Glutamatergic neuron (in vitro differentiated cells): Measurements from ENCODE around the gene DISP2. TPM values are rescaled to one million over a fixed set of nuclear protein-coding genes. Genes with fewer than 3 reads are reported as not detected.

Experiments used
- DNase-seq: peaks from one replicate; pipeline ENCODE4 v3.0.0; 2022
- H3K27ac Mint-ChIP-seq: one replicate; pipeline ENCODE4 v1.8.0; 2020; ENCODE audit warnings: mild to moderate bottlenecking, mixed read lengths, inconsistent platforms; ENCODE audit not compliant: unreplicated experiment
- H3K27me3 Mint-ChIP-seq: one replicate; pipeline ENCODE4 v1.8.0; 2020; ENCODE audit warnings: mild to moderate bottlenecking, moderate library complexity, mixed read lengths, inconsistent platforms; ENCODE audit not compliant: unreplicated experiment
- H3K36me3 Mint-ChIP-seq: one replicate; pipeline ENCODE4 v1.8.0; 2020; ENCODE audit warnings: mild to moderate bottlenecking, mixed read lengths, inconsistent platforms; ENCODE audit not compliant: unreplicated experiment
- H3K4me1 Mint-ChIP-seq: one replicate; pipeline ENCODE4 v1.8.0; 2020; ENCODE audit warnings: mild to moderate bottlenecking, low read depth, mixed read lengths, inconsistent platforms; ENCODE audit not compliant: unreplicated experiment
- H3K4me3 Mint-ChIP-seq: one replicate; pipeline ENCODE4 v1.8.0; 2020; ENCODE audit warnings: mild to moderate bottlenecking, mixed read lengths, inconsistent platforms; ENCODE audit not compliant: unreplicated experiment
- H3K9me3 Mint-ChIP-seq: one replicate; pipeline ENCODE4 v1.8.0; 2020; ENCODE audit warnings: mild to moderate bottlenecking, moderate library complexity, mixed read lengths, inconsistent platforms; ENCODE audit not compliant: unreplicated experiment
- CTCF ChIP-seq: fragments of 200-600 bp; sonication (generic); IDR thresholded peaks from one replicate; pipeline ENCODE4 v1.5.0; 2021; ENCODE audit not compliant: partially characterized antibody, unreplicated experiment
- total RNA-seq: library from RNA; stranded (reverse); fragmentation: NEBNext Ultra II Directional; extraction: Animal tissue kit (Norgen Biotek cat#: 25700); gene quantifications from one replicate; pipeline ENCODE4 v1.2.1, GENCODE V29; 2021; ENCODE audit not compliant: unreplicated experiment

Gene DISP2
- total RNA-seq, 1 donor from 2014 or later, result 44.3 TPM

DNA sequence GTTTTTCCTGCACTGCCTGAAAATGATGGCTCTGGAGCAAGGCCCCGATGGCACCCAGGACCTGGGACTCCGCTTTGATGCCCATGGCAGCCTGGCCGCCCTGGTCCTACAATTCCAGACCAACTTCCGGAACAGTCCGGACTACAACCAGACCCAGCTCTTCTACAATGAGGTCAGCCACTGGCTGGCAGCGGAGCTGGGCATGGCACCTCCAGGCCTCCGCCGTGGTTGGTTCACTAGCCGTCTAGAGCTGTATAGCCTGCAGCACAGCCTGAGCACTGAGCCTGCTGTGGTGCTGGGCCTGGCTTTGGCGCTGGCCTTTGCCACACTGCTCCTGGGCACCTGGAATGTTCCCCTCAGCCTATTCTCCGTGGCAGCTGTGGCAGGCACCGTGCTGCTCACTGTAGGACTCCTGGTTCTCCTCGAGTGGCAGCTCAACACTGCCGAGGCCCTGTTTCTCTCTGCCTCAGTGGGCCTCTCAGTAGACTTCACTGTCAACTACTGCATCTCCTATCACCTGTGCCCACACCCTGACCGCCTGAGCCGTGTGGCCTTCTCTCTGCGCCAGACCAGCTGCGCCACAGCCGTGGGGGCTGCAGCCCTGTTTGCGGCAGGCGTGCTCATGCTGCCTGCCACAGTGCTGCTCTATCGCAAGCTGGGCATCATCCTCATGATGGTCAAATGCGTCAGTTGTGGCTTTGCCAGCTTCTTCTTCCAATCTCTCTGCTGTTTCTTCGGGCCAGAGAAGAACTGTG lies 10.9 kb downstream of the DISP2 start:
- H3K27ac Mint-ChIP-seq, result no peak overlapping the region
- DNase-seq, result no peak
- H3K36me3 Mint-ChIP-seq, result peaks cover 4% of the 10 kb centered on the region
- peaks cover 15% of the 10 kb centered on the region for H3K9me3 Mint-ChIP-seq
- peaks cover 4% of the 10 kb centered on the region for H3K4me1 Mint-ChIP-seq
- H3K4me3 Mint-ChIP-seq, result peak overlapping the region; percentile 82
- TF ChIP-seq CTCF, result no peak
- H3K27me3 Mint-ChIP-seq, result peaks cover 6% of the 10 kb centered on the region

DNA sequence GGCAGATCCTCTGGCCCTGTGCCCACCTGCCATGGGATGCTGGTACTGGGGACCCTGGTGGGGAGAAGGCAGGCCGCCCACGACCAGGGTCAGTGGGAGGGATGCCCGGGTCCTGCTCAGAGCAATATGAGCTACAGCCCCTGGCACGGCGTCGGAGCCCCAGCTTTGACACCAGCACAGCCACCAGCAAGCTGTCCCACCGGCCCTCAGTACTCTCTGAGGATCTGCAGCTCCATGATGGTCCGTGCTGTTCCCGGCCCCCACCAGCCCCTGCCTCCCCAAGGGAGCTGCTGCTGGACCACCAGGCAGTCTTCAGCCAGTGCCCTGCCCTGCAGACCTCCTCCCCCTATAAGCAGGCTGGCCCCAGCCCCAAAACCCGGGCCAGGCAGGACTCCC lies 11.5 kb downstream of the DISP2 start:
- peaks cover 4% of the 10 kb centered on the region for H3K36me3 Mint-ChIP-seq
- H3K4me1 Mint-ChIP-seq, result peaks cover 4% of the 10 kb centered on the region
- peaks cover 15% of the 10 kb centered on the region for H3K9me3 Mint-ChIP-seq
- H3K4me3 Mint-ChIP-seq, result peak overlapping the region; percentile 82
- DNase-seq, result no peak
- H3K27ac Mint-ChIP-seq, result no peak overlapping the region
- H3K27me3 Mint-ChIP-seq, result peaks cover 6% of the 10 kb centered on the region
- no peak for TF ChIP-seq CTCF

GRCh38 chr15:40369971-40370370 lies 12.0 kb downstream of the DISP2 start:
- no peak for TF ChIP-seq CTCF
- DNase-seq, result no peak
- no peak overlapping the region for H3K4me3 Mint-ChIP-seq
- H3K36me3 Mint-ChIP-seq, result peaks cover 4% of the 10 kb centered on the region
- H3K27me3 Mint-ChIP-seq, result peaks cover 6% of the 10 kb centered on the region
- H3K27ac Mint-ChIP-seq, result no peak overlapping the region
- peaks cover 15% of the 10 kb centered on the region for H3K9me3 Mint-ChIP-seq
- H3K4me1 Mint-ChIP-seq, result peaks cover 4% of the 10 kb centered on the region

GRCh38 chr15:40372981-40373380 lies 15.0 kb downstream of the DISP2 start:
- no peak overlapping the region for H3K27ac Mint-ChIP-seq
- H3K4me1 Mint-ChIP-seq, result peaks cover 4% of the 10 kb centered on the region

More at GRCh38 chr15:40372981-40373380, 15.0 kb downstream of the DISP2 start:
- DNase-seq, result no peak
- H3K36me3 Mint-ChIP-seq, result peaks cover 4% of the 10 kb centered on the region
- no peaks in the 10 kb centered on the region for H3K27me3 Mint-ChIP-seq
- H3K9me3 Mint-ChIP-seq, result peaks cover 7% of the 10 kb centered on the region
- TF ChIP-seq CTCF, result no peak
- no peak overlapping the region for H3K4me3 Mint-ChIP-seq
